ENCODE results near the gene SRSF12.

DNA sequence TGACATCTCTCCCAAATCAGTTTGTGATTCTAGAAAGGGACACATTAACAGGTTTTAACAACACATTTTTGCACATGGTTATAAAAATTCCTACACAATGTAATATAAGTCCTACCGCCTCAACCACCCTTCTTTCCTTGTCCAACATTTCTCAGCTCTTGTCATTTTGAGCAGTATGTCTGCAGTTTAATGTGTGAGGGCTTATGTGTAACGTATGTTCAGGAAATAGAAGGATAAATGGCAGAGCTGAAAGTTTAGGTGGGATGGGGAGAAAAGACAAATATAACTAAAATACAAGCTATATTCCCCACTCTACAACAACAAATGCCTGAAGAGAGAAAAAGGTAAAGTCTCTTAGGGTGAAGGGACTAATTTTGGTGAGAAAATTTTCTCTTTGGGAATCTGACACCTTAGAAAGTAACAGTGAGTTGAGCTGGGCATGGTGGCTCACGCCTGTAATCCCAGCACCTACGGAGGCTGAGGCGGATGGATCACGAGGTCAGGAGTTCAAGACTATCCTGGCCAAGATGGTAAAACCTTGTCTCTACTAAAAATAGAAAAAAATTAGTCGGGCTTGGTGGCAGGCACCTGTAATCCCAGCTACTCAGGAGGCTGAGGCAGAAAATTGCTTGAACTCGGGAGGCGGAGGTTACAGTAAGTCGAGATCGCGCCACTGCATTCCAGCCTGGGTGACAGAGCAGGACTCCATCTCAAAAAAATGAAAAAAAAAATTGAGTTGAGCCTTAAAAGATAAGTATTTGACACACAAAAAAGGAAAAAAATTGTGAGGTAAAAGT is 32.3 kb downstream of the SRSF12 start:
- TF ChIP-seq, protein P1, sequence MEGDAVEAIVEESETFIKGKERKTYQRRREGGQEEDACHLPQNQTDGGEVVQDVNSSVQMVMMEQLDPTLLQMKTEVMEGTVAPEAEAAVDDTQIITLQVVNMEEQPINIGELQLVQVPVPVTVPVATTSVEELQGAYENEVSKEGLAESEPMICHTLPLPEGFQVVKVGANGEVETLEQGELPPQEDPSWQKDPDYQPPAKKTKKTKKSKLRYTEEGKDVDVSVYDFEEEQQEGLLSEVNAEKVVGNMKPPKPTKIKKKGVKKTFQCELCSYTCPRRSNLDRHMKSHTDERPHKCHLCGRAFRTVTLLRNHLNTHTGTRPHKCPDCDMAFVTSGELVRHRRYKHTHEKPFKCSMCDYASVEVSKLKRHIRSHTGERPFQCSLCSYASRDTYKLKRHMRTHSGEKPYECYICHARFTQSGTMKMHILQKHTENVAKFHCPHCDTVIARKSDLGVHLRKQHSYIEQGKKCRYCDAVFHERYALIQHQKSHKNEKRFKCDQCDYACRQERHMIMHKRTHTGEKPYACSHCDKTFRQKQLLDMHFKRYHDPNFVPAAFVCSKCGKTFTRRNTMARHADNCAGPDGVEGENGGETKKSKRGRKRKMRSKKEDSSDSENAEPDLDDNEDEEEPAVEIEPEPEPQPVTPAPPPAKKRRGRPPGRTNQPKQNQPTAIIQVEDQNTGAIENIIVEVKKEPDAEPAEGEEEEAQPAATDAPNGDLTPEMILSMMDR (IDR thresholded peaks at IDR 0.05), result no peak
- TF ChIP-seq POLR2A (IDR thresholded peaks at IDR 0.05), result no peak

All from esophagus squamous epithelium (tissue), 4 donors.